Karpas-422 (cell line): ENCODE data around the gene ARHGAP9. TPM values are rescaled to one million over a fixed set of nuclear protein-coding genes. Genes with fewer than 3 reads are reported as not detected.

Experiments
- DNase-seq: peaks from one replicate; pipeline ENCODE4 v3.0.0-alpha.2; 2015
- H2AFZ ChIP-seq: fragments of 200-600 bp; sonication (generic); 2 replicates; pipeline ENCODE4 v1.6.1; 2014; ENCODE audit warnings: antibody characterized with exemption, low read length, mixed read lengths
- H3K27ac ChIP-seq: fragments of 200-600 bp; sonication (generic); 2 replicates; pipeline ENCODE4 v1.5.1; 2014; ENCODE audit warnings: mild to moderate bottlenecking, low read length, moderate library complexity
- H3K27me3 ChIP-seq: fragments of 200-600 bp; sonication (generic); 2 replicates; pipeline ENCODE4 v1.6.1; 2014; ENCODE audit warnings: low read length, mixed read lengths
- H3K36me3 ChIP-seq: fragments of 200-600 bp; sonication (generic); 2 replicates; pipeline ENCODE4 v1.6.1; 2014; ENCODE audit warnings: low read length, mixed read lengths; ENCODE audit not compliant: insufficient read depth
- H3K4me1 ChIP-seq: fragments of 200-600 bp; sonication (generic); 2 replicates; pipeline ENCODE4 v1.6.1; 2014; ENCODE audit warnings: mild to moderate bottlenecking, low read length, mixed read lengths
- H3K4me2 ChIP-seq: fragments of 200-600 bp; sonication (generic); 2 replicates; pipeline ENCODE4 v1.6.1; 2014; ENCODE audit warnings: low read length, low read depth, mild to moderate bottlenecking; ENCODE audit not compliant: poor library complexity, severe bottlenecking
- H3K4me3 ChIP-seq: fragments of 200-600 bp; sonication (generic); 2 replicates; pipeline ENCODE4 v1.5.1; 2014; ENCODE audit warnings: mild to moderate bottlenecking, antibody characterized with exemption, low read length, mixed read lengths
- H3K79me2 ChIP-seq: fragments of 200-600 bp; sonication (generic); 2 replicates; pipeline ENCODE4 v1.6.1; 2014; ENCODE audit warnings: mild to moderate bottlenecking, low read length, mixed read lengths
- H3K9ac ChIP-seq: fragments of 200-600 bp; sonication (generic); 2 replicates; pipeline ENCODE4 v1.6.0; 2014; ENCODE audit warnings: low read length
- H3K9me2 ChIP-seq: fragments of 200-600 bp; sonication (generic), shearing (Covaris generic); replicated peaks from 2 replicates; pipeline ENCODE4 v1.6.0; 2014; ENCODE audit warnings: mild to moderate bottlenecking, low read length, moderate library complexity; ENCODE audit not compliant: insufficient read depth
- H3K9me3 ChIP-seq: fragments of 300-700, 200-600 bp; sonication (generic); 2 replicates; pipeline ENCODE4 v1.6.1; 2014; ENCODE audit warnings: low read length, mixed read lengths
- H4K20me1 ChIP-seq: fragments of 200-600 bp; sonication (generic); 2 replicates; pipeline ENCODE4 v1.6.1; 2014; ENCODE audit warnings: mild to moderate bottlenecking, antibody characterized with exemption, low read length, low read depth; ENCODE audit not compliant: insufficient read depth
- total RNA-seq: library from RNA; depleted of rRNA; stranded (reverse); fragments of >200 nt; shearing (Covaris generic); gene quantifications from 2 replicates; pipeline ENCODE4 v1.2.3, GENCODE V29; 2014; ENCODE audit warnings: low replicate concordance

The ARHGAP9 gene
- total RNA-seq, 1 experiment from 2014 or later: 12.3 TPM

- Histone ChIP-seq H3K79me2 (peaks cover 6% of the 10 kb centered on the region), H3K27me3 (no peaks in the 10 kb centered on the region), H3K4me2 (no peak overlapping the region), H3K9me3 (no peaks in the 10 kb centered on the region), H3K27ac (no peak overlapping the region), H3K9me2 (no peaks in the 10 kb centered on the region), H3K9ac (no peak overlapping the region), H2AFZ (no peak overlapping the region), H3K4me3 (no peak overlapping the region), H3K36me3 (no peaks in the 10 kb centered on the region), H3K4me1 (peaks cover 11% of the 10 kb centered on the region), H4K20me1 (no peaks in the 10 kb centered on the region)
- no peak for DNase-seq
Observed at GRCh38 chr12:57483466-57483865, 3.8 kb upstream of the ARHGAP9 start.

GRCh38 chr12:57481671-57482070, 2.0 kb upstream of the ARHGAP9 start:
- H3K4me1 ChIP-seq: peaks cover 21% of the 10 kb centered on the region

GRCh38 chr12:57479043-57479375, 657 bp downstream of the ARHGAP9 start:
- Histone ChIP-seq H3K27me3 (no peaks in the 10 kb centered on the region), H3K9ac (no peak overlapping the region), H3K79me2 (no peaks in the 10 kb centered on the region), H3K27ac (no peak overlapping the region), H3K4me3 (no peak overlapping the region), H3K36me3 (no peaks in the 10 kb centered on the region), H3K4me1 (peaks cover 21% of the 10 kb centered on the region), H2AFZ (no peak overlapping the region), H3K9me3 (no peaks in the 10 kb centered on the region), H4K20me1 (no peaks in the 10 kb centered on the region), H3K9me2 (no peaks in the 10 kb centered on the region), H3K4me2 (no peak overlapping the region)
- no peak for DNase-seq

More at GRCh38 chr12:57481671-57482070, 2.0 kb upstream of the ARHGAP9 start:
- DNase-seq: no peak
- Histone ChIP-seq H3K27me3 (no peaks in the 10 kb centered on the region), H3K9me3 (no peaks in the 10 kb centered on the region), H3K27ac (no peak overlapping the region), H3K79me2 (no peaks in the 10 kb centered on the region), H3K9ac (no peak overlapping the region), H2AFZ (no peak overlapping the region), H4K20me1 (no peaks in the 10 kb centered on the region), H3K36me3 (no peaks in the 10 kb centered on the region), H3K4me3 (no peak overlapping the region), H3K4me2 (no peak overlapping the region), H3K9me2 (no peaks in the 10 kb centered on the region)

GRCh38 chr12:57477710-57478681, 1.7 kb downstream of the ARHGAP9 start:
- Histone ChIP-seq H3K27ac (no peak overlapping the region), H3K9me3 (no peaks in the 10 kb centered on the region), H3K4me2 (peak overlapping the region; percentile 10), H4K20me1 (no peaks in the 10 kb centered on the region), H3K4me1 (peaks cover 21% of the 10 kb centered on the region), H3K9ac (peak overlapping the region; percentile 28), H3K36me3 (no peaks in the 10 kb centered on the region), H3K79me2 (no peaks in the 10 kb centered on the region), H3K4me3 (no peak overlapping the region), H3K27me3 (no peaks in the 10 kb centered on the region), H2AFZ (peak overlapping the region; percentile 20; the same call in 1 of the 2 replicates), H3K9me2 (no peaks in the 10 kb centered on the region)
- DNase-seq: no peak

GRCh38 chr12:57476993-57477709, 2.5 kb downstream of the ARHGAP9 start:
- Histone ChIP-seq H3K4me1 (peaks cover 21% of the 10 kb centered on the region), H3K4me2 (peak overlapping the region; percentile 10), H3K27me3 (no peaks in the 10 kb centered on the region), H3K9me3 (no peaks in the 10 kb centered on the region), H3K9me2 (no peaks in the 10 kb centered on the region), H3K4me3 (no peak overlapping the region), H4K20me1 (no peaks in the 10 kb centered on the region), H3K9ac (peak overlapping the region; percentile 28), H3K27ac (no peak overlapping the region), H3K36me3 (no peaks in the 10 kb centered on the region), H2AFZ (peak overlapping the region; percentile 17; the same call in 1 of the 2 replicates), H3K79me2 (no peaks in the 10 kb centered on the region)
- DNase-seq: no peak

GRCh38 chr12:57476162-57476992, 3.3 kb downstream of the ARHGAP9 start:
- Histone ChIP-seq H3K27me3 (no peaks in the 10 kb centered on the region), H3K4me3 (no peak overlapping the region), H3K9me3 (no peaks in the 10 kb centered on the region), H2AFZ (no peak overlapping the region), H3K9ac (no peak overlapping the region), H3K36me3 (no peaks in the 10 kb centered on the region), H3K4me1 (peaks cover 21% of the 10 kb centered on the region), H4K20me1 (no peaks in the 10 kb centered on the region), H3K27ac (no peak overlapping the region), H3K9me2 (no peaks in the 10 kb centered on the region), H3K79me2 (no peaks in the 10 kb centered on the region), H3K4me2 (no peak overlapping the region)
- no peak for DNase-seq

GRCh38 chr12:57475271-57476161, 4.2 kb downstream of the ARHGAP9 start:
- Histone ChIP-seq H3K4me1 (peaks cover 21% of the 10 kb centered on the region), H3K9me3 (no peaks in the 10 kb centered on the region), H3K27me3 (no peaks in the 10 kb centered on the region), H3K27ac (no peak overlapping the region), H3K4me3 (no peak overlapping the region), H3K9ac (no peak overlapping the region), H3K79me2 (no peaks in the 10 kb centered on the region), H3K4me2 (no peak overlapping the region), H4K20me1 (no peaks in the 10 kb centered on the region), H3K9me2 (no peaks in the 10 kb centered on the region), H2AFZ (no peak overlapping the region), H3K36me3 (no peaks in the 10 kb centered on the region)
- DNase-seq: no peak
